HG03103 (cell line): ENCODE data around the gene ALOX12B.
"Not testable (repeated sequence)": the region's sequence is repeated elsewhere in the genome, so short reads cannot be mapped to it uniquely, and the experiment has no call there.

Experiments
- ATAC-seq: cut with Tn5 transposase; IDR thresholded peaks from one replicate; pipeline ENCODE4 v1.9.1; 2021; ENCODE audit warnings: low read depth; ENCODE audit not compliant: unreplicated experiment

ALOX12B gene

GRCh38 chr17:8089728-8090127 is 2.2 kb upstream of the ALOX12B start:
- ATAC-seq = no peak

GRCh38 chr17:8087952-8088230 is 375 bp upstream of the ALOX12B start:
- ATAC-seq = no peak

GRCh38 chr17:8084250-8084649 is 3.3 kb downstream of the ALOX12B start:
- no peak for ATAC-seq

- no peak for ATAC-seq
These were observed 5.2 kb downstream of the ALOX12B start for GRCh38 chr17:8082292-8082691.

GRCh38 chr17:8081876-8082275 is 5.6 kb downstream of the ALOX12B start:
- ATAC-seq = no peak

- no peak for ATAC-seq
These were observed 6.7 kb downstream of the ALOX12B start for GRCh38 chr17:8080799-8081219.

GRCh38 chr17:8080208-8080798 is 7.2 kb downstream of the ALOX12B start:
- no peak for ATAC-seq

- no peak for ATAC-seq
These were observed 8.0 kb downstream of the ALOX12B start for GRCh38 chr17:8079291-8080207.

- ATAC-seq = not testable (repeated sequence)
These were observed 9.6 kb downstream of the ALOX12B start for GRCh38 chr17:8077939-8078338.

GRCh38 chr17:8076502-8077266 is 10.8 kb downstream of the ALOX12B start:
- ATAC-seq = no peak

GRCh38 chr17:8075574-8076342 is 11.8 kb downstream of the ALOX12B start:
- no peak for ATAC-seq

- no peak for ATAC-seq
These were observed 12.4 kb downstream of the ALOX12B start for GRCh38 chr17:8075081-8075480.

- no peak for ATAC-seq
These were observed 13.0 kb downstream of the ALOX12B start for GRCh38 chr17:8074554-8074953.

- ATAC-seq = no peak
These were observed 13.7 kb downstream of the ALOX12B start for GRCh38 chr17:8073627-8074484.

GRCh38 chr17:8072729-8073461 is 14.6 kb downstream of the ALOX12B start:
- no peak for ATAC-seq

- ATAC-seq = no peak
These were observed 15.2 kb downstream of the ALOX12B start for GRCh38 chr17:8072341-8072728.

- no peak for ATAC-seq
These were observed 16.0 kb downstream of the ALOX12B start for GRCh38 chr17:8071496-8071895.

GRCh38 chr17:8069587-8069860 is 18.0 kb downstream of the ALOX12B start:
- no peak for ATAC-seq
